HL-60/S4 (cell line): ENCODE data around the gene RAMAC.
"Not testable (repeated sequence)": the region's sequence is repeated elsewhere in the genome, so short reads cannot be mapped to it uniquely, and the experiment has no call there.

ENCODE experiments used
- in situ Hi-C: fragments of 300-500 bp; cut with MboI; formaldehyde crosslinking; loops from 2 replicates; pipeline ENCODE4 v1.14.3; 2022; ENCODE audit warnings: low sequenced_read_pairs

The RAMAC gene

DNA sequence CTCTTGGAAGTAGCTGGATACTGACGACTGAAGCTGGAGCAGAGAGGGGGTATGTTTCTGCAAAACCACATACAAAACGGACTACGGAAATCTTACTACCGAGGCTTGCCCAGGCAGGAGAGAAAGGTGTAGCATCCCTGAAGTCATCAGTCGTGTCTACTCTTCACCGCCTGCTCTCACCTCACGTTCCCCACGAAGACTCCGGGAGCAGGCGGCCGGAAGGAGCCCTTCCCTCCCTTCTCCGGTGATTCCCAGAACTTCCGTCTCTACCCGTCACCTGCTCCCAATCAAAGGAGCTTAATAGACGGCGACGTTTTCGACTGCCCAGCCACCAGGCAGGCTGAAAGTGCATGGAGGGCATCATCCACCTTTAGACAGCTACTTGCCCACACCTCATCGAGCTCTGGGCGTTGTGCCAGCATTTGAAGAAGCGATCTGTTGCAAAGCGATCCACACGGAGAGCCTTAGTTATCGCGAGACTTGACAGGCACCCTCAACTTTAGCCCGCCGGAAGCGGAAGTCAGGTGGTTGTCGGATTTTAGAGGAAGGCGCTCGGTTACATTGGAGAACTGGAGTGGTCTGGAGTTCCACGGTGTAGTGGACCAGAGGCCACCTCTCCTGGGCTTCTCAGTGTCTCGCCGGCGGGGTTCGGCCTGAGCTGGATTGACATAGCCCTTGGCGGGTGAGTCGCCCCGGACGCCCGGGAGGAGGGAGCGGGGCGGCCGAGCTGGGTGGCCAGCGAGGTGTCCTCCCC is at the start of gene RAMAC:
RAMAC (plus strand) TSS at position 523 of the 754 bp plus-strand sequence. CDS start 2,809 bp downstream, outside the sequence.
- in situ Hi-C loops = no loop called here

- in situ Hi-C loops = no loop called here
Measured at GRCh38 chr15:82936966-82937711, 48.9 kb upstream of the RAMAC start.

DNA sequence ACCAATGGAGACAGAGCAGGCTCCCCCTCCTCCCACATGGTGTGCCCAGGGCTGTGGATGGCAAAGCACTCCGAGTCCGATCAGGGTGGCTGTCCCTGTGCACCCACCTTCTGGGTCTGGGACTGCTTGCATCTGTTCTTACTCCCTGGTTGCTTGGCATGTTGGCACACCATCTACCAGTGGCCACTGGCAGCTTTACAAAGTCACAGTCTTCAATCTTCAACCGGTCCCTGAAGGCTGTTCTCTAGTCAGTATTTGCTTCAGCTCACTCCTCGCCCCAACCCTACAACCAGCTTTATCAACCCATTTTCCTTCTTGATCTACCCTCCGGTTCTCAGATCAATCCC is 48.3 kb upstream of the RAMAC start:
- in situ Hi-C loops = no loop called here

GRCh38 chr15:82939678-82940077 is 46.3 kb upstream of the RAMAC start:
- in situ Hi-C loops = not testable (repeated sequence)

GRCh38 chr15:82942691-82943090 is 43.3 kb upstream of the RAMAC start:
- in situ Hi-C loops = no loop called here

GRCh38 chr15:82943176-82943575 is 42.8 kb upstream of the RAMAC start:
- in situ Hi-C loops = no loop called here

DNA sequence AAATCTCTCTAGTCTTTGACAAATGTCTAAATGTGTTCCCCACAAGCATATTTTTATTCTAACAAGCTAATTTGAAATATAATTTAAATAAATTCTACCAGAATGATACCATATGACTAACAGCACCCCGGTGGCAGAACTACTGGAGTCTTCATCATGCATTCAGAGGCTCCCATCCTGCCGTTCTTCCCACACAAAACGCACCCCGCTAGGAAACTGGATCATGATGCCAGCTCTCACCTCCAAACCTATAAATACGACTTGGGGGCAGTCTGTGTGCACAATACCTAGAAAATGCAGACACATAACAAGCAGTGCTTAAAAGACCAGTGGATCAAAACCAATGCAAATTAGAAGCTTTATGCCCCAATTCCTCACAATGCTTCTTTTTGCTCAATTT is 42.0 kb upstream of the RAMAC start:
- in situ Hi-C loops = no loop called here

DNA sequence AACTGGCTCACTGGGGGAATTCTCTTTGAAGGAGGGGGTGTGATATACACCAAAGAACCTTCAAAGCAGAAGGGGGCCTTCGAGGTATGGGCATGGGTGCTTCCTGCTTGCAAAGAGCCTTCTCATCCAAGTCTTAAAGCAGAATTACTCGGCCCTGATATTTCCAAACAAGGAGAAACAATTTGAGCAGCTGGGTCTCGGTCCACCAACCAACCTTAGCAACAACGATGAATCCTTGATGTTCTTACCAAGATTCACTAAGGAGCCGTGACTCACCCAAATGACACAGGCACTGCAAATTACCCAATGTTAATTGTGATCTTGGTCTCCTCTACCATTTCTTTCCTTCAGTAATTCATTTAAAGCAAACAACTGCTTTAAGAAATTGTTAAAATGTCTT is 41.2 kb upstream of the RAMAC start:
- in situ Hi-C loops = no loop called here

DNA sequence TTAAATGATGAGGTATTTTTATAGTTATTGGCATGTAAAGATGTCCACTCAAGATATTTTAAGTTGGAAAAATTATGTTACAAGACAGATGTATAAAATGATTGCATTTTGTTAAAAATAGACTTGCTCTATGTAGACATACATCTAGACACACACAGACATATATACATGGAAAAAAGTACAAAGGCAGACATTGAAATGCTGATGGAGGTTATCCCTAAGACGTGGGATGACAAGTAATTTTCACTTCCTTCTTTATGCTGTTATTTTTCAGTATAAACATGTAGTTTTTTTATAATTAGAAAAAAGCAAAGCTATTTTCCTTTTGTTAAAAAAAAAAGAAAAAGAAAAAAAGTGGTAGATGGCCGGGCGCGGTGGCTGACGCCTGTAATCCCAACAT is 40.7 kb upstream of the RAMAC start:
- in situ Hi-C loops = no loop called here

DNA sequence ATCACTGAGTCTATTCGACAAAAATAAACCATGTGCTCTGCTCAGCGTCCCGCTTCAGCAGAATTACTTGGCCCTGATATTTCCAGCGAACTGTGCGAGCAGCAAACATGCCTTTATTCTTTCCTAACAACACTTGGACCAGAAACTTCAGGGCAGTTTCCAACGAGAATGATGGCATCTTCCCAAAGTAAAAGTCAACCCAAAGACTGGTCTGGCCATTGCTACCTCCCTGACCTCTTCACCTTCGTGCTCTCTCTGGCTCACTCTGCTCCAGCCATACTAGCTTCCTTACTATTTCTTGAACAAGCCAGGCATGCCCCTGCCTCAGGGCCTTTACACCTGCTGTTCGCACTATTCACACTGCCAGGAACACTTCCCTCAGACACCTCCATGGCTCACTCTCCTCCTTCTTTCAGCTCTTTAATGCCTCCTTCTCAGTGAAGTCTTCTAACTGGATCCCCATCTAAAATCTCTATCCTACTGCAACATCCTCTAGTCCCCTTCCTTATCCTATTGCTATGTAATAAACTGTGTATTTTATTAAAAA is 39.8 kb upstream of the RAMAC start:
- in situ Hi-C loops = no loop called here

GRCh38 chr15:82950295-82950694 is 35.7 kb upstream of the RAMAC start:
- in situ Hi-C loops = no loop called here

DNA sequence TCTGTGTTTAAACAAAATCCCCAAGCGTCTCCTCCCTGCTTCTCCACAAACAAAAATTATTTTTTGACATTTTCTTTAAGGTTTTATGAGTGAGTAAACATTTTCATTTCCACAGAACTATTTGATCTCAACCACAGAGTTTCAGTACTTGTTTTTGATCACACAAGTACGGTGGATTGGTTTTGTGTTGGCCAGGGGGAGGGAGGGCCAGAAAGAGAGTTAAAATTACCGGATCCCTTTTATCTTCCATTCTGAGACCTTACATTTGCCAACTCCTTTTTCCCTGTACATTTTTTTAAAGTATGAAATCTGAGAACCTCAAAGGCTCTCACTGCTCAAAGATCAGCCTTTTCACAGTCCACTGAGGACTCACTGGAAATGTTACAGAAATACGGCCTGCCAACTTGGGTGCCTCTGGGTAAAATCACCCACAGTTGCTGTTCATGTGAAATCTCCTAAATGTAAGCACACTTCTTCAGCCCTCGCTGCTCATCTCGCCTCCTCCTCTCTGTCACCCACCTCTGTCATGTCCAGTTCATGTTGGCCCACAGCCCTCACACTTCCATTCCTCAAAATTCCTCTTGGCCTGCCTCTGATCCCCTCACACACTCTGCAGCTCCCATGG is 35.2 kb upstream of the RAMAC start:
- in situ Hi-C loops = no loop called here

DNA sequence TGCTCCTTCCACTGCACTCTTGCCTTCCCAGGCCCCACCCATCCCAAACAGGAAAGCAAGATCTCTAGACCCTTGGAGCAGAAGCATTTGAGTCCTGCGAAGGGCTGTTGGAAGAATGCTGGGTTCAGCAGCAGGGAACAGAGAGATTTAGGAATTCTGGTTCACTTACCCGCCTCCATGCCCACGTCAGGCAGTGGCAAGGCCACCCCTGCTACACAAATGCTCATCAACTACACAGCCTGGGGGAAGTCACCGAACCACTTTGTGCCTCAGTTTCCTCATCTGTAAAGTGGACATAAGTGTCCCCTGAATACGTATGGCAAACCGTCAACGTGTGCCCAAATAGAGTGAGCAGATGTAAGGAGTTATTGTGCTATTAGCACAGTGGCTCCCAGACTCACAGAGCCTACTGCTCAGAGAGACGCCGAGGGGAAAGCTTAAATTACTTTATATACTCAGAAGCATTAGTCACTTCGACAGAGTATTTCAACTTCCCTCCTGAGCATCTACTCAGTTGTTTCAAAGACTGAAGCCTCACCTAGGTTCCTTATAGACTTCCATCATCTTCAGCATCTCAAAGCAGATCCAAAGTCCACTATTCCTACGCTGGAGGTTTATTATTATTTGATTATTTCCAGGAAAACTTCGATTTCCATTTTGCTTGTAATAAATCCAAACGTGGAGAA is 34.4 kb upstream of the RAMAC start:
- in situ Hi-C loops = no loop called here

- in situ Hi-C loops = no loop called here
Measured at GRCh38 chr15:82952158-82953081, 33.6 kb upstream of the RAMAC start, which contains the start of gene HOMER2. Gene HOMER2, minus strand, starts transcription at chr15:82952720. Its CDS starts 185 bp downstream, at chr15:82952535.

- in situ Hi-C loops = no loop called here
Measured at GRCh38 chr15:82958638-82959037, 27.4 kb upstream of the RAMAC start.

GRCh38 chr15:82959423-82959822 is 26.6 kb upstream of the RAMAC start:
- in situ Hi-C loops = no loop called here

- in situ Hi-C loops = no loop called here
Measured at GRCh38 chr15:82960766-82961165, 25.2 kb upstream of the RAMAC start.

DNA sequence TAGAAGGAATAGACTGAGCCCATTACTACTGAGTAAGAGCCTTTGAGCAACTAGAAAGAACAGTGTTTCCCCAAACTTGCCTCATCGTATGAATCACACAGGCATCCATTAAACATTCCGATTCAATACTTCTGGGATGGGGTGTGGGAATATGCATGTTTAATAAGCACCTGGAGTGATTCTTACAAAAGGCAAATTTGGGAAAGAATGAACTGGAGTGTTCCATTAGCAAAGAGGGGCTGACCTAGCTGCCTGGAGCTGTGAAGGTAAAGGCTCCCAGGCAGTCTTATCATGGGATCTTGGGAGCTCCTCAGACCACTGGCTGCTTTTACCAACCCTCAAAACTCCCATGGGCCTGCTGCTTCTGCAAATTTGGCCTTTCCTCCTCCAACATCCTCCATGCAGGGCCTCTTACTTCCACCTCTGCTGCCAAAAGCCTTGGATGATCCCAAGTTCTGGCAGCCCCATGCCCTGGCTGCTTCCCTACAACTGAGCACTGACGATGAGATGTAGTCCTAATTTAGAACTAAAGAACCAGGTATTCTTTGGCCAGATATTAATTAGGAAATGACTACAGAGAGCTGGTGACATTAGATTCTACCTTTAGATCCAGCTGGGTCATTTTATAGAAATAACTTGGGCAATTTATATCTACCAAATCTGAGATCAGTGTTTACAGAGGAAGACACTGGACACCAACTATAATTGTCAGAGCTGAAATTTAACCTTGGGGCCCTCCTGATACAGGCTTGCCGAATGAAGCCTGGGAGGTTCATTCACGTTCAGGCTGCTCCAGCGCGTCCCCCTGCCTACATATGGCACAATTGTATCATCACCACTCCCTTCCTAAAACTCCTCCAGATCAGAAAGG is 22.3 kb upstream of the RAMAC start:
- in situ Hi-C loops = no loop called here

GRCh38 chr15:82964890-82965289 is 21.1 kb upstream of the RAMAC start:
- in situ Hi-C loops = no loop called here
